GM21619 (cell line): ENCODE results near the gene CTNNBL1.
"Not testable (repeated sequence)": the region's sequence is repeated elsewhere in the genome, so short reads cannot be mapped to it uniquely, and the experiment has no call there.

Experiments
- ATAC-seq: cut with Tn5 transposase; IDR thresholded peaks from one replicate; pipeline ENCODE4 v1.9.1; 2021; ENCODE audit not compliant: unreplicated experiment

Gene CTNNBL1, protein sequence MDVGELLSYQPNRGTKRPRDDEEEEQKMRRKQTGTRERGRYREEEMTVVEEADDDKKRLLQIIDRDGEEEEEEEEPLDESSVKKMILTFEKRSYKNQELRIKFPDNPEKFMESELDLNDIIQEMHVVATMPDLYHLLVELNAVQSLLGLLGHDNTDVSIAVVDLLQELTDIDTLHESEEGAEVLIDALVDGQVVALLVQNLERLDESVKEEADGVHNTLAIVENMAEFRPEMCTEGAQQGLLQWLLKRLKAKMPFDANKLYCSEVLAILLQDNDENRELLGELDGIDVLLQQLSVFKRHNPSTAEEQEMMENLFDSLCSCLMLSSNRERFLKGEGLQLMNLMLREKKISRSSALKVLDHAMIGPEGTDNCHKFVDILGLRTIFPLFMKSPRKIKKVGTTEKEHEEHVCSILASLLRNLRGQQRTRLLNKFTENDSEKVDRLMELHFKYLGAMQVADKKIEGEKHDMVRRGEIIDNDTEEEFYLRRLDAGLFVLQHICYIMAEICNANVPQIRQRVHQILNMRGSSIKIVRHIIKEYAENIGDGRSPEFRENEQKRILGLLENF

GRCh38 chr20:37693635-37694626 is at the start of gene CTNNBL1:
TSS of gene CTNNBL1 (plus strand) at chr20:37694030. CDS start at chr20:37694123, 93 bp downstream.
- ATAC-seq, result peak; percentile 76

- ATAC-seq, result no peak
Observed at GRCh38 chr20:37644605-37645004, 49.2 kb upstream of the CTNNBL1 start.

GRCh38 chr20:37647946-37648345 is 45.9 kb upstream of the CTNNBL1 start:
- ATAC-seq, result no peak

DNA sequence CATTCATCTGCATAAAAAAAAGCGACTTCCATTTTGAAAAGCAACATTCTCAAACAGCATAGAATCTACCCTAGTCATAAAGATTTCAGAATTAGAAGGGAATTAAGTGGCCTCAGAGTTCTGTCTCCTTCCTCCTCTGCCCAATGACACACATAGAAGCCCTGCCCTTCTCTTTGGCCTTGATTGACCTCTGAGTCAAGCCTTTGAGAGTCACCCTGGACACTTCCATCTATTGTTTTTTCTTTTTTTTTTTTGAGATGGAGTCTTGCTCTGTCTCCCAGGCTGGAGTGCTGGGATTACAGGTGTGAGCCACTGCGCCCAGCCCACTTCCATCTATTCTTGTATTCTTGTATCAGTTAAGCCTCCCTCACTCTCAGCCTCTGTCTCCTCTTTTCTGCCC is 44.8 kb upstream of the CTNNBL1 start:
- no peak for ATAC-seq

DNA sequence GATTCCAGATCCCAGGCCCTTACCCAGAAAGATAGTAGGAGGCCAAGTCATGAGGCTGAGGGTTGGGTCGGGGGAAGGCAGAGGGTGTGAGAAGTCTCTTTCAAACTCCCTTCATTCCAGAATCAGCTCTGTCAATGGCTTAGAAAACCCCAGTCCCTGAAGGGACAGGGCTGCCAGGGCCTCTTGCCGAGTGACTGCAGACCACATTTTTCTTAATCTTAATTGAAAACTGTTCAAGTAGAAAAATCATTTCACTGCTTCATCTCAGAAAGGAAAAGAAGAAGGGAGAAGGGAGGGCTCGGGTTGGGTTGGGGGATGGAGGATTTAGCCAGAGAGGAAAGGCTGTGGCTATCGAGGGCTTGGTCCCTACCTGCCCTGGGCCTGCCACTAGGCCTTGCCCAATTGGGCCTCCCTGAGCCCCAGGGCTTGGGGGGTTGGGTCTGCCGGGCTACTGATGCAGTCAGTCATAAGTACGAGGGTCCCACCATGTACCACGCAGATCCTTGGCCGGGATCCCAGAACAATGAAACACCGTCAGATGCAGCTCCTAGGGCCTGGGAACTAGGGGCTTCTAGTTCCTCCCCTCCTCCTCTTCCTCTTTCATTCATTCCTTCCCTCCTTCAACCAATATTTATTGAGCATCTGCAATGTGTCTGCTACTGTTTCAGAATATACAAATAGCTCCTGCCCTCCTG is 44.0 kb upstream of the CTNNBL1 start:
- ATAC-seq, result no peak

DNA sequence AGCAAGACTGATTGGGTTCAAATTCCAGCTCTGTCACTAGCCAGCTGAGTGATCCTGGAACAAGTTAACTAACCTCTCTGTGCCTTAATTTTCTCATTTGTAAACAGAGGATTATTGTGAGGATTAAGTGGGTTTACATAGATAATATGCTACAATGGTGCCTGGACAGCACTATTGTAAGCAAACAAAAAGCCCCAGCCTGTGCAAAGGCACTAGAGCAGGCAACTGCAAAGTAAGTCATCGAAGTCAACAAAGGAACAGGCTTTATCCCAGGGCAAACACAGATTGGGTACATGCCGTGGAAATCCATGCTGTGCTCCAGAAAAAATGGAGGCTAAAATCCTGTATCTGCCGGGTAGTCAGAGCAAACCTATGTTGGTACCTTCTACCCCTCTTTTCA is 43.2 kb upstream of the CTNNBL1 start:
- ATAC-seq, result no peak

- ATAC-seq, result no peak
Observed at GRCh38 chr20:37651932-37652331, 41.9 kb upstream of the CTNNBL1 start.

DNA sequence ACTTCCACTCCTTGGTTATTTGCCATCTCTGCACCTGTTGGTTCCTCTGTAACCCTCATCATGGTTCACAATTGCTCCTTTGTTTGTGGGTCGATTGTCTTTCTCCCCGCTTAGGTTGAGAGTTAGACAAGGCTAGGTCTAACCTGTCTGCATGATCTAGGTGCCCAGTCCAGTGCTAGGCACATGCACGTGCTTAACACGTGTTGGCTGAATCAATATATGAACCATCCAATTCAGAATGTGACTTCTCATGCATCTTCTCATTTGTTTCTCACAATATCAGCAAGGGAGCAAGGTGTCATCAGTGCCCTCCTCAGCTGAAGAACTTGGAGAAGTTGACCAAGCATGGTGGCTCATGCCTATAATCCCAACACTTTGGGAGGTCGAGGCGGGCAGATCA is 36.9 kb upstream of the CTNNBL1 start:
- ATAC-seq, result no peak

DNA sequence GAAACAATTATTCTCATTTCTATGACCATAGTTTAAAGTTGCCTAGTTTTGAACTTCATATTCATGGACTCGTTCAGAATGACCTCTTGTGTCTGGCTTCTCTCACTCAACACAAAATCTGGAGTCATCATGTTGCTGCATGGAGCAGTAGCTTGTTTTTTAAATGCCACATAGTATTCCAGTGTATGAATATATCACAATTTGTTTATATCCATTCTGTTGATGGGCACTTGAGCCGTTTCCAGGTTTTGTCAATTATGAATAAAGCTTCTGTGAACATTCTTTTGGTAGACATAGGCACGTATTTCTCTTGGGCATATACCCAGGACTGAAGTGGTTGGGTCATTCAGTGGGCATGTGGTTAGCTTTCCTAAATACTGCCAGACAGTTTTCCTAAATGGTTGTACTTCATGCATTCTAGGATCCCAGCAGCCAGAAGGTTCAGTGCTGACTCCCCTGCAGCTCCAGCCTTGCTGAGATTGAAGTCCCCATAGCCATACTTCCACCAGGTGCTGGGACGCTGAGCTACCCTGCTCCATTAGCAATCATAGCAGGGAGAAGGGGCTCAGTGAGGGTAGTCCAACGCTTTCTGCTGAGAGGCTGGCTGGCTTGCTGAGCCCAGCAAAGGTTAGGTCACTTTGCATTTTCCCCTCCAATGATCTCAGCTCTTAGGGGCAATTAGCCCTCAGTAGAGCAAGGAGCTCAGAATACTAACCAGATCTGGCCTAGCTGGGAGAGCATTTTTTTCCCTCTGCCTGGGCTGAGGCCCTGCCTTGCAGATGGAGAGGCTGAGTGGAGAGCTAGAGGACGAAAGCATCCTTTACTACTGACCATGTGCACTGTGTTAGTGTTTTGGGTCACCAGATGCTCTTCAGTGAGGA is 35.7 kb upstream of the CTNNBL1 start:
- ATAC-seq, result no peak

DNA sequence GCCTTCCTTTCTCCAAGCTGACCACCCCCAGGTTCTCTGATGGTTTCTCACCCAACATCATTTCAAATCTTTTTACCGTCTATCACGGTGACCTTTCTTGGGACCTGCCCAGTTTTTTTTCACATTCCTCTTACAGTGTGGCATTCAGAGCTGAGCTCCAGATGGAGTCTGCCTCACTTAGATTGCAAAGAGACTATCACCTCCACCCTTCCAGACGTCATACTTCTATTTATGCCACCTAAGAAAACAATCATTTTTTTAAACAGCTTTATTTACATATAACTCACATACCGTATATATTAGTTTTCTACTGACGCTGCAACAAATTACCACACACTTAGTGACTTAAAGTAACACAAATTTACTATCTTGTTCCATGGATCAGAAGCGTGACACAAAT is 32.3 kb upstream of the CTNNBL1 start:
- ATAC-seq, result no peak

DNA sequence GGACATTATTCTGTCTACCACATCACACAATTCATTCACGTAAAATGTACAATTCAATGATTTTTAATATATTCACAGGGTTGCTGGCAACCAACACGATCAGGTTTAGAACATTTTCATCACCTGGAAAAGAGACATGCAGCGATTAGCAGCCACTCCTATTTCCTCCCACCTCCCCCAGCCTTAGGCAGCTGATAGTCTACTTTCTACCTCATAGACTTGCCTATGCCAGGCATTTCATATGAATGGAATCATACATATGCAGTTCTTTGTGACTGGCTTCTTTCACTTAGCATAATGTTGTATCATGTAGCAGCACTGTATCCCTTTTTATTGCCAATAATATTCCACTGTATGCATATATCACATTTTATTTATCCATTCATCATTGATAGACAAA is 31.5 kb upstream of the CTNNBL1 start:
- ATAC-seq, result no peak

GRCh38 chr20:37664595-37664994 is 29.2 kb upstream of the CTNNBL1 start:
- not testable (repeated sequence) for ATAC-seq

GRCh38 chr20:37668166-37668565 is 25.7 kb upstream of the CTNNBL1 start:
- ATAC-seq, result no peak

- no peak for ATAC-seq
Observed at GRCh38 chr20:37669062-37669772, 24.6 kb upstream of the CTNNBL1 start.

GRCh38 chr20:37669773-37670236 is 24.0 kb upstream of the CTNNBL1 start:
- ATAC-seq, result no peak

DNA sequence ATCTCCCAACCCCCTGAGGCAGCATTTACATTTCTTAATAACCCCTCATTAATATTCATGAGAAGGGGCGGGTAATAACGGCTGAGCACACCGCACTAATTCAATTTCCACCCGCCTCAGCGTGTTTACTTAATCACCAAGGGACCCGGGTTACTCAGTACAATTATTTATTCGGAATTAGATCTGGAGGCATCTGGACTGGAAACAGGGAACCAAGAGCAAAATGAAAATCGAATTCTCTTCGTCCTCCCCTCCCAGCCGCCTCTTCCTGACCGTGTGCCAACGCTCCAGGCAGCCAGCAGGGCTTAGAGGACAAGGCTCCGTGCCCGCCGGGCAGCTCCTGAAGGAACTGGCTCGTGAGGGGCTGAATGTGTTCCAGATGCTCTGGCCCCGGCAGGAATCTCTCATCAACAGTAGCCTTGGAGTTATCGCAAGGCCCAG is 23.5 kb upstream of the CTNNBL1 start:
- no peak for ATAC-seq

GRCh38 chr20:37672143-37672542 is 21.7 kb upstream of the CTNNBL1 start:
- no peak for ATAC-seq

DNA sequence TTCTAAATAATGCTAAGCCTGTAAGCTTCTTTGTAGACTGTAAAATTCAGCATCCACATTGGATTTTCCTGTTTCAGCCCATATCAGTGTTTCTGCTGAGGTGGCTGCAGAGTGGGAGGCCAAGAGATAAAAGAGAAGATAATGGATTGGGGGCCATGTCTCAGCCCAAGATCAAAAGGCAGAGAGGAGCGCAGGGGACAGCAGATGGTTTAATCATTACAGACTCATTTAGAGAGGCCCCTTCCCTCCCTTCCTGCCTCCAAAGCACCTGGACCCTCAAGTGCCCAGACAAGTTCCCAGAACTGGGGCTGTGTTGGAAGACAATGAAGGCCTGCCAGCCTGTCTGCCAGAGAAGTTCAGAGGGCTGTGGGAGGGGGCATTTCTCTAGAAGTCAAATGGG is 20.4 kb upstream of the CTNNBL1 start:
- no peak for ATAC-seq

DNA sequence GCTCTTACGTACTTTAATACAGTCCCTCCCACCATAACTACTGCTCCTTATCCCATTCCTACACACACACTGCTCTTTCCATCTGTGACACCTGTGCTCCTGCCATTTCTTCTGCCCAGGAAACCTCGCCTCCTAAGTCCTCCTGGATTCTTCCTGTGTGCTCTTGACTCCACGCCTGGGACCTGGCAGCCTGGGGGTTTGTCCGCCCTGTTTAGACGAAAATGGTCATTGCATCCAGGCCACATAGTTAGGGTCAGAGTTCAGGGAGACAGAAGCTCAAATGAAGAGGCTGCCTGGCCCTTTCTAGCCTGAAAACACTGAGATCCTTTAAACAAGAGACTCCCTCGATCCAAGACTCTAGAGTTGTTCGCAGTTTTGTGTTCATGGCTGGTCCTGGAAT is 17.4 kb upstream of the CTNNBL1 start:
- no peak for ATAC-seq
